GM19467 (cell line): Measurements from ENCODE around the gene STK11.

Experiments used
- ATAC-seq: cut with Tn5 transposase; IDR thresholded peaks from one replicate; pipeline ENCODE4 v1.9.1; 2021; ENCODE audit warnings: mild to moderate bottlenecking, moderate library complexity; ENCODE audit not compliant: unreplicated experiment

STK11 gene

GRCh38 chr19:1249298-1249989 is 43.9 kb downstream of the STK11 start:
- ATAC-seq, result peak; percentile 42

- no peak for ATAC-seq
Observed at GRCh38 chr19:1249990-1250436, 44.4 kb downstream of the STK11 start.

GRCh38 chr19:1250437-1251260 is 45.1 kb downstream of the STK11 start:
- no peak for ATAC-seq

- no peak for ATAC-seq
Observed at GRCh38 chr19:1251330-1252220, 46.0 kb downstream of the STK11 start.

- no peak for ATAC-seq
Observed at GRCh38 chr19:1252221-1252820, 46.7 kb downstream of the STK11 start.

GRCh38 chr19:1252821-1253513 is 47.4 kb downstream of the STK11 start:
- no peak for ATAC-seq

- ATAC-seq, result no peak
Observed at GRCh38 chr19:1253514-1254080, 48.0 kb downstream of the STK11 start.

- ATAC-seq, result no peak
Observed at GRCh38 chr19:1254081-1254527, 48.5 kb downstream of the STK11 start.

GRCh38 chr19:1254530-1255185 is 49.1 kb downstream of the STK11 start:
- no peak for ATAC-seq

- ATAC-seq, result no peak
Observed at GRCh38 chr19:1255186-1256161, 49.9 kb downstream of the STK11 start.

GRCh38 chr19:1256646-1257474 is 51.3 kb downstream of the STK11 start:
- ATAC-seq, result no peak

- no peak for ATAC-seq
Observed at GRCh38 chr19:1257475-1258162, 52.0 kb downstream of the STK11 start.

GRCh38 chr19:1258163-1258492 is 52.5 kb downstream of the STK11 start:
- ATAC-seq, result no peak

GRCh38 chr19:1258707-1259205 is 53.2 kb downstream of the STK11 start:
- ATAC-seq, result no peak

- no peak for ATAC-seq
Observed at GRCh38 chr19:1259206-1259875, 53.8 kb downstream of the STK11 start.
